ENCODE measurements around the gene GRAMD4. TPM values are rescaled to one million over a fixed set of nuclear protein-coding genes. Genes with fewer than 3 reads are reported as not detected.

The GRAMD4 gene
- total RNA-seq, 2 donors from 2014 or later: 118 to 141 TPM

DNA sequence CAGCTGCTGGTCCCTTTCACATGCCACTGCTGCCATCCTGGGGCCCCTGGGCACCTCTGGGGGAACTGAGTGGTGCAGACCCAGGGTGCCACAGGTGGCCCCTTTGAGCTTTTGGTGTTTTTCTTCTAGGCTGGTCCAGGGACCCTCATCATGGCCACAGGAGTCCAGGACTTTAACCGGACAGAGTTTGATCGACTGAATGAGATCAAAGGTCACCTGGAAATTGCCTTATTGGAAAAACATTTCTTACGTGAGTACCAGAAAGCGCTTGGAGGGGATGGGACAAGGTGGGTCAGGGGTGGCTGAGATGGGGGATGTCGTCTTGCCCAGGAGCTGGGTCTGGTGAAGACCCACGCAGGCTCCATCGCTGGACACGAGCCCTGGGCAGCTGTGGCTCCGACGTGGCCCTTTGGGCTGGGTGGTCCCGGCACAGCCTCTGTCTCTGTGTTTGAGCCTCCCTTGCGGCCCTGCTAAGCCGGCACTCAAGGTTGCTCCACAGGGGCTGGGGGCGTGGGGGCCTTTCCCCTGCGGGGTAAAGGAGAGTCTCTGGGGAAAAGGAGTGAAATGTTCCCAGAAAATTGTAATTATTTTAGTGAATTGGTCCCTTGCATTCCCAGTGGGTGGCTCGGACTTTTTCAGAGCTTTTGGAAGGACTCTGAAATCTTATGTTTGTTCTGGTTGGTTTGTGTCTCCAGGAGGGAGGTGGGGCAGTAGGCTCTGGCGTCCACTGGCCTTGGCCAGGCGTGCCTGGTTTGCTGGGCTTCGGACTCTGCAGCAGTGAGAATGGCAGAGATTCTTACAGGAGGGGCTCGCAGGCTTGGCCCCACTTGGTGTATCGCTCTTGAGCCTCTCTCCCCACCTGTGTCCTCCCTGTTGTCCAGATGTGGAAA is 17.8 kb downstream of the GRAMD4 start:
- TF ChIP-seq, protein P1, sequence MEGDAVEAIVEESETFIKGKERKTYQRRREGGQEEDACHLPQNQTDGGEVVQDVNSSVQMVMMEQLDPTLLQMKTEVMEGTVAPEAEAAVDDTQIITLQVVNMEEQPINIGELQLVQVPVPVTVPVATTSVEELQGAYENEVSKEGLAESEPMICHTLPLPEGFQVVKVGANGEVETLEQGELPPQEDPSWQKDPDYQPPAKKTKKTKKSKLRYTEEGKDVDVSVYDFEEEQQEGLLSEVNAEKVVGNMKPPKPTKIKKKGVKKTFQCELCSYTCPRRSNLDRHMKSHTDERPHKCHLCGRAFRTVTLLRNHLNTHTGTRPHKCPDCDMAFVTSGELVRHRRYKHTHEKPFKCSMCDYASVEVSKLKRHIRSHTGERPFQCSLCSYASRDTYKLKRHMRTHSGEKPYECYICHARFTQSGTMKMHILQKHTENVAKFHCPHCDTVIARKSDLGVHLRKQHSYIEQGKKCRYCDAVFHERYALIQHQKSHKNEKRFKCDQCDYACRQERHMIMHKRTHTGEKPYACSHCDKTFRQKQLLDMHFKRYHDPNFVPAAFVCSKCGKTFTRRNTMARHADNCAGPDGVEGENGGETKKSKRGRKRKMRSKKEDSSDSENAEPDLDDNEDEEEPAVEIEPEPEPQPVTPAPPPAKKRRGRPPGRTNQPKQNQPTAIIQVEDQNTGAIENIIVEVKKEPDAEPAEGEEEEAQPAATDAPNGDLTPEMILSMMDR (IDR thresholded peaks at IDR 0.05): no peak
- no peak for DNase-seq
- Histone ChIP-seq H3K9me3 (no peaks in the 10 kb centered on the region), H3K36me3 (peaks cover 5% of the 10 kb centered on the region), H3K4me3 (no peak overlapping the region), H3K27ac (no peak overlapping the region), H3K9ac (ENCODE audit: low read depth in 2 of 2, low read length in 2 of 2) (no peak overlapping the region), H3K27me3 (no peaks in the 10 kb centered on the region), H3K4me1 (no peaks in the 10 kb centered on the region)
- intact Hi-C loops (cut with DNase I): no loop called here

DNA sequence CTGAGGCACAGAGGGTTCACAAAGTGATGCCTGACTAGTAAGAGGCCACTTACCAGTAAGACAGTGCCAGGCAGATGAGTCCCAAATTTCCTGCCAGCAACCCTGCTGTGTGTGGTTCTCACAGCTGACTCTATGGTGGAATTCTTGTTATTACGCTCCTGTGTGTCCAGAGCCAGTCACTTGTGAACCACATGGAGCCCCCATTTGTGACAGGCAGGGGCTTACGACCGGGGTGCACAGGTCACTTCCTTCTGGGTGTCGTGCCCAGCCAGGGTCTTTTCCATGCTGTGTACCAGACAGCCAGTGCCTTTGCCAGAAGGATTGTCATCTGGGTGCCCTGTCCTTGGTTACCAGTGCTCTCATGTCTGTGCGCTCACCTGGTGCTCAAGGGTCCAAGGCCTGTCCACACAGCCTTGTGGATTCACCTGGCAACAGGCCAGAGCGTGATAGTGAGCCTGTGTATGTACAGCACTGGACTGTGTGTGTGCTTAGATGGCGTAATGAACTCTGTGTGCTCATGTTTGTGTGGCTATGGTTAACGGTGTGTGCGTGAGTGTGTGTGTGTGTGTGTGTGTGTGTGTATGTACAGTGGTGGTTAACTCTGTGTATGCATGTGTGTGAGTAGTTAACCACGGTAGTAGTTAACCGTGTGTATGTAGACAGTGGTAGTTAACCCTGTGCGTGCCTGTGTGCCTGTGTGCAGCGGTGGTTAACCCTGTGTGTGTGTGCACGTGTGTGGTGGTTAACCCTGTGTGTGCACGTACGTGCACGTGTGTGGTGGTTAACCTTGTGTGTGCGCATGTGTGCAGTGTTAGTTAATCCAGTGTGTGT is 18.6 kb downstream of the GRAMD4 start:
- TF ChIP-seq, protein P1 (IDR thresholded peaks at IDR 0.05): no peak
- no peak for DNase-seq
- H3K27ac ChIP-seq: no peak overlapping the region
- H3K27me3 ChIP-seq: no peaks in the 10 kb centered on the region
- peaks cover 5% of the 10 kb centered on the region for H3K36me3 ChIP-seq
- peak overlapping the region in 1 of 2 donors; percentile 14 for H3K9ac ChIP-seq (ENCODE audit: low read depth in 2 of 2, low read length in 2 of 2)
- H3K4me1 ChIP-seq: no peaks in the 10 kb centered on the region
- H3K4me3 ChIP-seq: no peak overlapping the region
- no peaks in the 10 kb centered on the region for H3K9me3 ChIP-seq
- intact Hi-C loops (cut with DNase I): no loop called here

DNA sequence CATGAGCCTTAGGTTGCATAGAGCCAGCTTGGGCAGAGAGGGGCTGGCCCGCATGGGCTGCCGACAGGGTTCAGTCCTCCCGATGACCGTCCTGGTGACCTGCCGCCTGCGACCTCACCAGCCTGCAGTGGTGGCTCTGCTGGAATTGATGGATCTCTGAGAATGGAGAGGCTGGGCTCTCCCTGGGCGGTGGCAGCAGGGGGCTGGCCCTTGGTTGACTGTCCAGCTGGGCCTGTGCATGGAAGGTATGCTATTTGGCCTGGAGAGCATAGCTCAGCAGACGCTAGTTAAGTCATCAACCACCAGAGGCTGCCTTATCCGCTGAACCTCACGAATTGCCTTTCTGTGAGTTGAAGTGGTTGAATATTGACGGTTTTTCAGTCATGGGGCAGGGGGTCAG is 19.7 kb downstream of the GRAMD4 start:
- Histone ChIP-seq H3K27ac (no peak overlapping the region), H3K4me3 (no peak overlapping the region), H3K27me3 (no peaks in the 10 kb centered on the region), H3K9me3 (no peaks in the 10 kb centered on the region), H3K36me3 (peaks cover 5% of the 10 kb centered on the region), H3K4me1 (no peaks in the 10 kb centered on the region), H3K9ac (ENCODE audit: low read depth in 2 of 2, low read length in 2 of 2) (no peak overlapping the region)
- DNase-seq: no peak
- intact Hi-C loops (cut with DNase I): no loop called here
- TF ChIP-seq, protein P1 (IDR thresholded peaks at IDR 0.05): no peak

DNA sequence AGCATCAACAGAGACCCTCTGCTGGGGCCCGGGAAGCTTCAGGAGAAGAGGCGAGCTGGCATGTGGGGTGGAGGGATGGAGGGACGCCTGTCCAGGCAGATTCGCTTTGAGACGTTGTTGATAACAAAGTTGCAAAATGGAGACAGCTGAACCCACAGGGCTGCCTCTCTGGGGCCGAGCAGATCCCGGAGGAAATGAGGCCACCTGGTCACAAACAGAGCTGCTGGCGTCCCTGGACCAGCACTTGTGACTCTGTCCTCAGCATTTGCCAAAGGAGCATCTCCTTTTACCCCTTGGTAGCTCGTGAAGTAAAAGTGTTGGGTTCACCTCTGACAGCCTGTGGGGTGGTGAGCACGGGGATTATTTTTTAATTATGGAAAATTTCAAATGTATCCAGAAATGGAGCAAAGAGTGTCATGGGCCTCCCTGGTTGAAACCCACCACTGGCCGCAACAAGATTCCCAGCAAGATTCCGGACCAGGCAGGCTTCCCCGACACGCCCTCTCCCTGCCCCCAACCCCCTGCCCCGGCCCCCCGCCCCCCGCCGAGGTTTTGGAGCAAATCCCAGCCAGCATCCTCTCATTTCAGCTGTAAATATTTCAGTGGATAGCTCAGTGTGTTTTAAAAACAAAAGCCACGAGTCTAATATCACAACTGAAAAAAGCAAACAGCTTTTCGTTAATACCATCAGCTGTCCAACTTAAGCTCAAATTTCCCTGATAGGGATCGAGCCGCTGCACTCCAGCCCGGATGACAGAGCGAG is 20.3 kb downstream of the GRAMD4 start:
- Histone ChIP-seq H3K27ac (no peak overlapping the region), H3K4me1 (no peaks in the 10 kb centered on the region)
- no peak for DNase-seq

More for the DNA sequence above, 20.3 kb downstream of the GRAMD4 start:
- TF ChIP-seq, protein P1 (IDR thresholded peaks at IDR 0.05): no peak
- no peak overlapping the region for H3K9ac ChIP-seq (ENCODE audit: low read depth in 2 of 2, low read length in 2 of 2)
- intact Hi-C loops (cut with DNase I): no loop called here
- H3K4me3 ChIP-seq: no peak overlapping the region
- H3K9me3 ChIP-seq: no peaks in the 10 kb centered on the region
- H3K36me3 ChIP-seq: peaks cover 5% of the 10 kb centered on the region
- no peaks in the 10 kb centered on the region for H3K27me3 ChIP-seq
